Liver (tissue), 3 donors: ENCODE measurements around the gene APBB1IP.

ENCODE experiments used
- ATF3 ChIP-seq: IDR thresholded peaks from 2 replicates; pipeline ENCODE4 v1.6.1; 2016; ENCODE audit warnings: antibody characterized with exemption
- CTCF ChIP-seq: fragments of 150-350 bp; IDR thresholded peaks from 2 replicates; pipeline ENCODE4 v1.5.1; 2017; ENCODE audit warnings: improper control_type of control experiment, low read depth, low read length; ENCODE audit not compliant: missing input control
- EGR1 ChIP-seq, 2 donors: IDR thresholded peaks; 2 replicates each; pipeline ENCODE4 v1.6.1; 2016 to 2018; ENCODE audit warnings: antibody characterized with exemption in 2 of 2, low read depth in 2 of 2
- RAD21 ChIP-seq, 2 donors: IDR thresholded peaks; 2 replicates each; pipeline ENCODE4 v1.6.1; 2016; ENCODE audit warnings: antibody characterized with exemption in 2 of 2, mild to moderate bottlenecking in 2 of 2
- donor health status: healthy.
- donor health status: healthy.

DNA sequence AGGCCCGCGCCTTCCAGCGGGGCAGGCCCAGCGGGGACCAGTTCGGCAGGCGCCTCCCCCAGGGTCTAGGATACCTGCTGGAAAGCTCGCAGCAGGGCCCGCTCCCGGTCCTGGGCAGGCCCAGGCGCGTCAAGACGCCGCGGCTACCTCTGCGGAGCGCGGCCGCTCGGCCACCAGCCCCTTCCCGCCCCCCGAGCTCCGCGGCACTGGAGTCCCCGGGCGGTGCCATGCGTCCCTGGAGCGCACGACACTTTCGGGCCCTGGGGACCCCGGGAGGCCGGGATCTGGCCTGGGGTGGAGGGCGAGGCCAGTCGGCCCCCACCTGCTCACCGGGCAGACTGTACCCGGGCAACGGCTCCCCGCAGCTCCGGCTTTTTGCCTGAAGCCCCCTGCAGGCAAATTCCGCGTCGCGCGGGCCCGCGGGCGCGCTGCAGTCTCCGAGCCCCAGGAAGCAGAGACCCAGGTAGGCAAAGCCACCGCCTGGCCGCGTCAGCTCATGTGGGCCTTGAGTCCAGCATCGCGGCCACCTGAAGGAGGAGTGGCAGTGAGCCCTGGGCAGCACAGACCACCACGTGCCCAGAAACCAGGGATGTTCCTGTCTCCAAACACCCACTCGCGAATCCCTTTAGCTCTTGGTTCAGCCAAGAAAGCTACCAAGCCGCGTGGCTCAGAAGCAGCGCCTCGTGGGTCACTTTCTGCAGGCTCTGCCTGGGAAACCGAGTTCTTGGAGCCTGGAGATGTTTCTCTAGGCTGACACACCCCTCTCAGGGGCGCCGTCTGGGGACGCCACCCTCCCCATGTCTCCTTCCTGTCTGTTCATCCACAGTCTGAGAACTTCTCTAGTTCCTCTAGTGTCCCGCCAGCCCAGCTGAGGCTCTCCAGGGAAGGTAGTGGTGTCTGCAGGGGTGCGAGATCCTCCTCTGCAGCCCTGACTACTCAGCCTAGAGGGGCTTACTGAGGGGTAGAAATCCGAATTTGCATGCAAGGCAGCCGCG lies 46.1 kb upstream of the APBB1IP start:
- TF ChIP-seq CTCF (no peak), ATF3 (no peak), RAD21 (IDR thresholded peaks at IDR 0.05) (no peak), EGR1 (IDR thresholded peaks at IDR 0.05; ENCODE audit: low read depth in 2 of 2) (no peak)
